Lung (tissue), 12 donors: Measurements from ENCODE around the gene COX7A2L. TPM values are rescaled to one million over a fixed set of nuclear protein-coding genes. Genes with fewer than 3 reads are reported as not detected.

Source experiments
- ATAC-seq: fragments of 200-7000 bp; cut with Tn5 transposase; one replicate; pipeline ENCODE4 v1.9.1; 2020; ENCODE audit warnings: moderate number of reproducible peaks; ENCODE audit not compliant: insufficient read depth, low FRiP score
- DNase-seq, 3 donors: peaks; one replicate each; pipeline ENCODE4 v3.0.0-alpha.2; 2013 to 2017
- H3K27ac ChIP-seq, 2 donors: one replicate each; pipeline ENCODE4 v1.5.1; 2013; ENCODE audit warnings: mild to moderate bottlenecking in 2 of 2, moderate library complexity in 2 of 2, control low read depth in 1 of 2, inconsistent platforms in 1 of 2, low read depth in 1 of 2, low read length in 1 of 2
- H3K27me3 ChIP-seq, 3 donors: one replicate each; pipeline ENCODE4 v1.5.1; 2013; ENCODE audit warnings: low read length in 2 of 3; ENCODE audit not compliant: control insufficient read depth in 3 of 3, insufficient read depth in 3 of 3
- H3K36me3 ChIP-seq, 4 donors: one replicate each; pipeline ENCODE4 v1.5.1; 2013; ENCODE audit warnings: low read length in 4 of 4, mild to moderate bottlenecking in 1 of 4, moderate library complexity in 1 of 4; ENCODE audit not compliant: control insufficient read depth in 4 of 4, insufficient read depth in 4 of 4
- H3K4me1 ChIP-seq, 5 donors: one replicate each; pipeline ENCODE4 v1.5.1; 2013; ENCODE audit warnings: low read length in 5 of 5, mild to moderate bottlenecking in 2 of 5, moderate library complexity in 1 of 5; ENCODE audit not compliant: control insufficient read depth in 5 of 5, insufficient read depth in 5 of 5
- H3K4me3 ChIP-seq: one replicate; pipeline ENCODE4 v1.5.1; 2013; ENCODE audit warnings: mild to moderate bottlenecking, control low read depth, moderate library complexity
- H3K9ac ChIP-seq, 2 donors: one replicate each; pipeline ENCODE4 v1.5.1; 2013; ENCODE audit warnings: low read length in 2 of 2, control low read depth in 1 of 2; ENCODE audit not compliant: insufficient read depth in 1 of 2
- H3K9me3 ChIP-seq, 4 donors: one replicate each; pipeline ENCODE4 v1.5.1; 2013; ENCODE audit warnings: low read length in 3 of 4, mild to moderate bottlenecking in 1 of 4, moderate library complexity in 1 of 4; ENCODE audit not compliant: control insufficient read depth in 4 of 4, insufficient read depth in 3 of 4
- WGBS, 2 donors: extraction: QIAGEN DNeasy Blood & Tissue Kit; methylation state at CpG; one replicate each; pipeline ENCODE4 v1.1.7; 2013; 5-methylcytosine and 5-hydroxymethylcytosine counted together
- polyA plus RNA-seq, 2 donors: library from polyadenylated mRNA; stranded (reverse); fragments of 200-250 nt; gene quantifications; one replicate each; pipeline ENCODE4 v1.2.1, GENCODE V29; 2013
- total RNA-seq, 2 donors: library from RNA; depleted of rRNA in 1 of 2; stranded (reverse); fragments of >200 nt in 1 of 2; gene quantifications; one replicate each; pipeline ENCODE4 v1.2.1, GENCODE V29; 2014 to 2021
- TF ChIP-seq, protein P1 (sequence below): IDR thresholded peaks from 2 replicates; pipeline ENCODE4 v1.5.1; 2012; ENCODE audit warnings: mild to moderate bottlenecking; ENCODE audit errors: control extremely low read depth, extremely low read depth
- donor health status: control.
- donor health status: control.
- donor health status: Bipolar disorder and iron deficiency.
- donor health status: healthy.
- donor health status: DM: yes; HTN: yes; CAD: no.

Gene COX7A2L
- total and polyA plus RNA-seq, 4 donors: 80.4 to 113 (median 103) TPM

DNA sequence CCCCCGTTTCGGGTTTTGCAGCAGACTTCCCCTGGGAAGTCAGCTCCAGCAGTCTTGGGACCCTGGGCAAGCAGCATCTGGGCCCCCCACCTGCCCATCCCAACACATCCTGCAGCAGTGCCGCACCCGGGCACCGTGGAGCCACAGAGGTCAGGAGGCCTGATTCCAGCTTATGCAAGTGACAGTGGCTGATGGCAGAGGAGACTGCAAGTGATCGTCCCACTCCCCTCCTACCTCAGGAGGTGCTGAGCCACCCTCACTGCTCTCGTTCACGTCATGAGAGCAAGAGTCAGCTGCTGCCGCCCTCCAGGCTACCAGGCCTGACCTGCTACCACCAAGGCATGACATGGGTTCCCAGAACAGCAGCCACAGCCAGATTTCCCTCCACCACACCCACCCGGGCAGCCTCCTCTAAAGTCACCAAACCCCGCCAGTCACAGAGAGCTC lies 18.2 kb downstream of the COX7A2L start:
- no peak for DNase-seq
- Histone ChIP-seq H3K27ac (peak overlapping the region in 1 of 2 donors; percentile 66), H3K9ac (no peak overlapping the region), H3K4me3 (no peak overlapping the region), H3K4me1 (peaks cover 0 to 14% (median 0%) of the 10 kb centered on the region in 5 donors), H3K36me3 (peaks cover 0 to 17% (median 8%) of the 10 kb centered on the region in 4 donors), H3K9me3 (no peaks in the 10 kb centered on the region), H3K27me3 (no peaks in the 10 kb centered on the region)
- ATAC-seq: no peak
- TF ChIP-seq, protein P1, sequence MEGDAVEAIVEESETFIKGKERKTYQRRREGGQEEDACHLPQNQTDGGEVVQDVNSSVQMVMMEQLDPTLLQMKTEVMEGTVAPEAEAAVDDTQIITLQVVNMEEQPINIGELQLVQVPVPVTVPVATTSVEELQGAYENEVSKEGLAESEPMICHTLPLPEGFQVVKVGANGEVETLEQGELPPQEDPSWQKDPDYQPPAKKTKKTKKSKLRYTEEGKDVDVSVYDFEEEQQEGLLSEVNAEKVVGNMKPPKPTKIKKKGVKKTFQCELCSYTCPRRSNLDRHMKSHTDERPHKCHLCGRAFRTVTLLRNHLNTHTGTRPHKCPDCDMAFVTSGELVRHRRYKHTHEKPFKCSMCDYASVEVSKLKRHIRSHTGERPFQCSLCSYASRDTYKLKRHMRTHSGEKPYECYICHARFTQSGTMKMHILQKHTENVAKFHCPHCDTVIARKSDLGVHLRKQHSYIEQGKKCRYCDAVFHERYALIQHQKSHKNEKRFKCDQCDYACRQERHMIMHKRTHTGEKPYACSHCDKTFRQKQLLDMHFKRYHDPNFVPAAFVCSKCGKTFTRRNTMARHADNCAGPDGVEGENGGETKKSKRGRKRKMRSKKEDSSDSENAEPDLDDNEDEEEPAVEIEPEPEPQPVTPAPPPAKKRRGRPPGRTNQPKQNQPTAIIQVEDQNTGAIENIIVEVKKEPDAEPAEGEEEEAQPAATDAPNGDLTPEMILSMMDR: no peak
- 85 to 91% methylated on average over 11 of the region's 11 CpGs for WGBS, 2 donors

DNA sequence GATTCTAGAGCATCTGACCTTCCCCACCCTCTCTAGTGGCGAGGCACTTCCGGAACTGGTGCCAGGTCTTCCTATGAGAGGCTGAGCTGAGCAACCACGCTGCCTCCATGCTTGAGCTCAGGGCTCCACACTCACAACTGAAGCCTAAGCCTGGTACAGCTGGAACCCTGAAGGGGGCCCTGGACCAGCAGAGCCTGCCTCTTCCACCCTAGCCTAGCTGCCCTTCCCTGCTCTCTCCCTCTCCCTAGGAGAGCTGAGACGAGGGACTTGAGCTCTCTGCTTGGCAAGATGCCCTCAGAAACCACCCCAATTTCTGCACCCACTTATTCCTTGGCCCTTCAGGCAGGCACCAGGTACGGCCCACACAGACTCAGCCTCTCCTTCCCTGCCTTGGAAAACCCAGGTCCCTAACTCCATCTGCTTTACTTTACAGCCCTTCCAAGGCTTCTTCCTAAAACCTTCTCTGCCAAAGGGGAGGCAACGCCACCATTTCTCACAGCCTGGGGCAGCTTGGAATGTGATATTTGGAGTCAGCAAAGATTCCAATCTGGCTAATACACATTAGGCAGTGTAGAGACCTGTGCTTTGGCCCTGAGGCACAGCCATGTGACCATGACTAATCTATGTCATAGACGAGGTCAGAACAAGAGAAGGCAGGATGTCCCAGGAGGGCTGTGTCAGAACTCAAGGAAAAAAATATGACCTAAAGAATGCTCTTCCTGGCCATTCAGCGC lies 18.8 kb downstream of the COX7A2L start:
- no peaks in the 10 kb centered on the region for H3K27me3 ChIP-seq
- H3K9me3 ChIP-seq: no peaks in the 10 kb centered on the region
- H3K9ac ChIP-seq: no peak overlapping the region
- DNase-seq: peak in 1 of 3 donors; percentile 10
- no peak overlapping the region for H3K4me3 ChIP-seq
- no peak for ATAC-seq
- TF ChIP-seq, protein P1: no peak
- H3K4me1 ChIP-seq: peaks cover 0 to 14% (median 0%) of the 10 kb centered on the region in 5 donors
- 72 to 82% methylated on average over 8 of the region's 8 CpGs for WGBS, 2 donors
- peak overlapping the region in 1 of 2 donors; percentile 64 for H3K27ac ChIP-seq
- H3K36me3 ChIP-seq: peaks cover 0 to 21% (median 9%) of the 10 kb centered on the region in 4 donors

DNA sequence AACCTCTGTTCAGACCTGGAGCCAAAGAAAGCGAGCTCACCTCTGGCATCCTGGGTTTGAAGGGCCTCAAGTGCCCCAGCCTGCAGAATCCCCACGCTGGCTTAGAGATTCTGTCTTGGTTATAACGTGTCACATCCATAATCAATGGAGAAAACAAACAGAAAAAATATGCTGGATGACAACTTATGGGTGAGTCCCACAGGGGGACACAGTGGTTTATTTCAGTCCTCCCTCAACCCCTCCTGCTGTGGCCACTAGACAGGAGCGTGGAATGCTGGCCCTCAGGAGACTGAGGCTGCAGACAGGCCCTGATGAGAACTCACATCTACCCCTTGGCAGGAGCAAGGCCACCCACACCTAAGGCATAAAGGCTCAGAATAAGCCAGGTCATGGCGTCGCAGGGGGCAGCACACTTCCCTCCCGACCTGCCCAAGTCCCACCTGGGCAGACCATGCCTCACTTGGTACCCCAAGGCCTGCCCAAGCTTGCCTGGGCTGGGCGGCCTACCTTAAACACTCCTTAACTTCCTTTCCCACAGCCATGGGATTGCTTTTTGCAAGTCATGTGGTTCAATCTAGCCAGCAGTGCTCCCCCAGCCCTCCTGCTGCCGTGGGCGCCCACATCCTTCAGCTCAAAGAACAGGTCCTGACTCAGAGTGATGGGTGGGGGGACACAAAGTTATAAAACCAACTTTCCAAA lies 19.9 kb downstream of the COX7A2L start:
- ATAC-seq (no peak), DNase-seq (no peak)
- Histone ChIP-seq H3K9ac (no peak overlapping the region), H3K27ac (no peak overlapping the region), H3K27me3 (no peaks in the 10 kb centered on the region), H3K9me3 (no peaks in the 10 kb centered on the region), H3K4me3 (no peak overlapping the region), H3K4me1 (peaks cover 0 to 12% (median 0%) of the 10 kb centered on the region in 5 donors), H3K36me3 (peaks cover 0 to 26% (median 11%) of the 10 kb centered on the region in 4 donors)
- 93 to 94% methylated on average over 9 to 10 of the region's 10 CpGs for WGBS, 2 donors
- TF ChIP-seq, protein P1: no peak
